Loucy (cell line): ENCODE measurements around the gene RRAS2.

Source experiments
- H2AFZ ChIP-seq: fragments of 200-600 bp; sonication (generic); 2 replicates; pipeline ENCODE4 v1.6.0; 2016; ENCODE audit warnings: antibody characterized with exemption, mild to moderate bottlenecking, low read length, moderate library complexity
- H3F3A ChIP-seq: fragments of 200-600 bp; 2 replicates; pipeline ENCODE4 v1.6.0; 2016; ENCODE audit warnings: antibody characterized with exemption, low read depth, mild to moderate bottlenecking
- H3K27me3 ChIP-seq: fragments of 200-600 bp; sonication (generic); 2 replicates; pipeline ENCODE4 v1.6.1; 2014; ENCODE audit warnings: low read length, mild to moderate bottlenecking; ENCODE audit not compliant: insufficient read depth, poor library complexity, severe bottlenecking
- H3K36me3 ChIP-seq: fragments of 200-600 bp; sonication (generic); 2 replicates; pipeline ENCODE4 v1.6.1; 2016; ENCODE audit warnings: low read length; ENCODE audit not compliant: insufficient read depth
- H3K4me1 ChIP-seq: fragments of 200-600 bp; sonication (generic); 2 replicates; pipeline ENCODE4 v1.5.1; 2014; ENCODE audit warnings: low read length, mild to moderate bottlenecking; ENCODE audit not compliant: insufficient read depth, poor library complexity, severe bottlenecking
- H3K4me2 ChIP-seq: fragments of 200-600 bp; sonication (generic); 2 replicates; pipeline ENCODE4 v1.6.0; 2014; ENCODE audit warnings: antibody characterized with exemption, low read length, low read depth, mild to moderate bottlenecking; ENCODE audit not compliant: poor library complexity, severe bottlenecking
- H3K4me3 ChIP-seq: fragments of 200-600 bp; sonication (generic); 2 replicates; pipeline ENCODE4 v1.5.1; 2014; ENCODE audit warnings: low read length, mild to moderate bottlenecking, mixed read lengths; ENCODE audit not compliant: poor library complexity, severe bottlenecking
- H3K79me2 ChIP-seq: fragments of 200-600 bp; sonication (generic); 2 replicates; pipeline ENCODE4 v1.6.1; 2014; ENCODE audit warnings: low read length; ENCODE audit not compliant: insufficient read depth
- H3K9ac ChIP-seq: fragments of 200-600 bp; sonication (generic); 2 replicates; pipeline ENCODE4 v1.6.0; 2014; ENCODE audit warnings: mild to moderate bottlenecking, low read depth, low read length, moderate library complexity; ENCODE audit not compliant: poor library complexity, severe bottlenecking
- H3K9me2 ChIP-seq: fragments of 200-600 bp; sonication (generic); replicated peaks from 2 replicates; pipeline ENCODE4 v1.6.1; 2016; ENCODE audit warnings: low read depth, low read length, mixed read lengths
- H3K9me3 ChIP-seq: fragments of 200-600 bp; sonication (generic); 2 replicates; pipeline ENCODE4 v1.6.1; 2014; ENCODE audit warnings: mild to moderate bottlenecking, antibody characterized with exemption, low read length, low read depth; ENCODE audit not compliant: insufficient read depth
- H4K20me1 ChIP-seq: fragments of 200-600 bp; sonication (generic); 2 replicates; pipeline ENCODE4 v1.6.0; 2014; ENCODE audit warnings: antibody characterized with exemption, low read length, mild to moderate bottlenecking; ENCODE audit not compliant: insufficient read depth, poor library complexity, severe bottlenecking
- CTCF ChIP-seq: fragments of 200-600 bp; sonication (generic); conservative IDR thresholded peaks from 2 replicates; pipeline ENCODE4 v1.5.1; 2014; ENCODE audit warnings: mild to moderate bottlenecking, antibody characterized with exemption, low read length
- EZH2phosphoT487 ChIP-seq: fragments of 200-600 bp; IDR thresholded peaks from 2 replicates; pipeline ENCODE4 v1.6.1; 2018; ENCODE audit warnings: antibody characterized with exemption, mild to moderate bottlenecking, moderate library complexity, borderline replicate concordance

The RRAS2 gene

GRCh38 chr11:14350215-14350614 is 8.8 kb downstream of the RRAS2 start:
- Histone ChIP-seq H3K9me2 (no peaks in the 10 kb centered on the region), H3K27me3 (no peaks in the 10 kb centered on the region), H3F3A (no peaks in the 10 kb centered on the region), H2AFZ (no peak overlapping the region), H3K4me2 (no peak overlapping the region), H4K20me1 (no peaks in the 10 kb centered on the region), H3K36me3 (no peaks in the 10 kb centered on the region), H3K9ac (no peak overlapping the region), H3K79me2 (no peaks in the 10 kb centered on the region), H3K4me3 (no peak overlapping the region), H3K9me3 (0 out of 2 replicates have a peak, but pooled peaks cover 3% of the 10 kb centered on the region), H3K4me1 (no peaks in the 10 kb centered on the region)
- TF ChIP-seq EZH2phosphoT487 (no peak), CTCF (no peak)

DNA sequence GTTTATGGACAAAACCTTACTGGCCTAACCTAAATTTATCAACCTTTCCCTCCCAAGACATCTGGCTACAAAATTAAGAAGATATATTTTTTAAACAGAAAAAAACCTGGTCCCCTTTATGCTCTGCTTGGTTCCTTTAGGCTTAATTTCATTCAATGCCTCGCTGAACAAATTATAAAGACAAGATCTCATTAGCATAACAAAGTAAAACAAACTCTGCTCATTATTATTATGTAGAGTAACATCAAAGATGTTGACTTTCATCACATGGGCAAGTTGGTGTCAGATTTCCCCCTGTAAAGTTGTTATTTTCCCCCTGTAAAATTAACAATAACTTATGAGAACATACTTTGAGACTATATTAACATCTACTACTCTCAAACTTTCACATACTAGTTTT is 11.0 kb downstream of the RRAS2 start:
- Histone ChIP-seq H3K9me3 (0 out of 2 replicates have a peak, but pooled peaks cover 3% of the 10 kb centered on the region), H3K27me3 (no peaks in the 10 kb centered on the region), H3K4me2 (no peak overlapping the region), H3F3A (no peaks in the 10 kb centered on the region), H3K9ac (no peak overlapping the region), H3K9me2 (no peaks in the 10 kb centered on the region), H2AFZ (no peak overlapping the region), H3K36me3 (no peaks in the 10 kb centered on the region), H4K20me1 (no peaks in the 10 kb centered on the region), H3K4me1 (no peaks in the 10 kb centered on the region), H3K4me3 (no peak overlapping the region), H3K79me2 (no peaks in the 10 kb centered on the region)
- TF ChIP-seq CTCF (no peak), EZH2phosphoT487 (no peak)

DNA sequence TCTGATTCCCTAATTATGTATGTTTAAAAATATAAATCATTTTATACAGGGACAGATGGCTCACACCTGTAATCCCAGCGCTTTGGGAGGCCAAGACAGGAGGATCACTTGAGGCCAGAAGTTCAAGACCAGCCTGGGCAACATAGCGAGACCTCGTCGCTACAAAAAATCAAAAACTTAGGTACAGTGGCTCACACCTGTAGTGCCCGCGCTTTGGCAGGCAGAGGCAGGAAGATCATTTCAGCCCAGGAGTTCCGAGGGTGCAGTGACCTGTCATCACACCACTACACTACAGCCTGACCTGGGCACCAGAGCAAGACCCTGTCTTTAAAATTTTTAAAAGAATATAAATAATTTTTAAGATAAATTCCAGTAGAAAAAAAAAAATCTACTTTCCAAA is 11.5 kb downstream of the RRAS2 start:
- Histone ChIP-seq H3K36me3 (no peaks in the 10 kb centered on the region), H3K79me2 (no peaks in the 10 kb centered on the region), H3K9ac (no peak overlapping the region), H3K9me3 (0 out of 2 replicates have a peak, but pooled peaks cover 3% of the 10 kb centered on the region), H3K4me2 (no peak overlapping the region), H3K9me2 (no peaks in the 10 kb centered on the region), H3K4me1 (no peaks in the 10 kb centered on the region), H3F3A (no peaks in the 10 kb centered on the region), H3K4me3 (no peak overlapping the region), H3K27me3 (no peaks in the 10 kb centered on the region), H2AFZ (no peak overlapping the region), H4K20me1 (no peaks in the 10 kb centered on the region)
- TF ChIP-seq CTCF = no peak
- TF ChIP-seq EZH2phosphoT487 = no peak
